Left lung (tissue), 10 donors: ENCODE measurements around the gene CORO1C. TPM values are rescaled to one million over a fixed set of nuclear protein-coding genes. Genes with fewer than 3 reads are reported as not detected.

Experiments used
- ATAC-seq: fragments of 200-7000 bp; cut with Tn5 transposase; one replicate; pipeline ENCODE4 v1.9.1; 2020; ENCODE audit warnings: moderate library complexity
- DNase-seq, 4 donors: peaks; one replicate each; pipeline ENCODE4 v3.0.0-alpha.2; 2013 to 2020
- H3K27ac ChIP-seq, 2 donors: fragments of 200-600 bp; sonication (generic) in 1 of 2; one replicate each; pipeline versions ENCODE4 v1.5.0 to v1.8.0; 2020 to 2021
- H3K27me3 ChIP-seq, 2 donors: fragments of 200-600 bp; sonication (generic) in 1 of 2; one replicate each; pipeline versions ENCODE4 v1.5.0 to v1.8.0; 2020 to 2021
- H3K36me3 ChIP-seq, 2 donors: fragments of 200-600 bp; sonication (generic) in 1 of 2; one replicate each; pipeline versions ENCODE4 v1.5.0 to v1.8.0; 2020 to 2021
- H3K4me1 ChIP-seq, 2 donors: fragments of 200-600 bp; one replicate each; pipeline ENCODE4 v1.8.0; 2021
- H3K4me3 ChIP-seq, 2 donors: fragments of 200-600 bp; sonication (generic) in 1 of 2; one replicate each; pipeline versions ENCODE4 v1.5.0 to v1.8.0; 2020 to 2021; ENCODE audit warnings: mild to moderate bottlenecking in 1 of 2
- H3K9me3 ChIP-seq, 2 donors: fragments of 200-600 bp; sonication (generic) in 1 of 2; one replicate each; pipeline versions ENCODE4 v1.5.0 to v1.8.0; 2020 to 2021
- intact Hi-C, 2 donors: fragments of 100-400 bp; cut with DNase I; formaldehyde crosslinking; loops; one replicate each; pipeline versions ENCODE4 v1.11.2 to v1.14.2; 2022
- polyA plus RNA-seq, 6 donors: library from polyadenylated mRNA; unstranded; fragments of 120-200 nt; gene quantifications; one replicate each; pipeline ENCODE4 v1.2.1, GENCODE V29; 2013; ENCODE audit not compliant: insufficient read length in 6 of 6
- total RNA-seq, 2 donors: library from RNA; stranded (reverse); fragmentation: NEBNext Ultra II Directional; extraction: Animal tissue kit (Norgen Biotek cat#: 25700); gene quantifications; one replicate each; pipeline ENCODE4 v1.2.1, GENCODE V29; 2021
- TF ChIP-seq, protein P1 (sequence below), 2 donors: fragments of 200-600 bp; sonication (generic) in 1 of 2; IDR thresholded peaks; one replicate each; pipeline versions ENCODE4 v1.5.0 to v1.8.0; 2021; ENCODE audit warnings: antibody characterized with exemption in 2 of 2
- donor health status: DM: no; HTN: yes; CAD: no.
- donor health status: DM: no; HTN: no; CAD: no.

The CORO1C gene
- total and polyA plus RNA-seq, 8 donors: 77.7 to 282 (median 85.9) TPM

DNA sequence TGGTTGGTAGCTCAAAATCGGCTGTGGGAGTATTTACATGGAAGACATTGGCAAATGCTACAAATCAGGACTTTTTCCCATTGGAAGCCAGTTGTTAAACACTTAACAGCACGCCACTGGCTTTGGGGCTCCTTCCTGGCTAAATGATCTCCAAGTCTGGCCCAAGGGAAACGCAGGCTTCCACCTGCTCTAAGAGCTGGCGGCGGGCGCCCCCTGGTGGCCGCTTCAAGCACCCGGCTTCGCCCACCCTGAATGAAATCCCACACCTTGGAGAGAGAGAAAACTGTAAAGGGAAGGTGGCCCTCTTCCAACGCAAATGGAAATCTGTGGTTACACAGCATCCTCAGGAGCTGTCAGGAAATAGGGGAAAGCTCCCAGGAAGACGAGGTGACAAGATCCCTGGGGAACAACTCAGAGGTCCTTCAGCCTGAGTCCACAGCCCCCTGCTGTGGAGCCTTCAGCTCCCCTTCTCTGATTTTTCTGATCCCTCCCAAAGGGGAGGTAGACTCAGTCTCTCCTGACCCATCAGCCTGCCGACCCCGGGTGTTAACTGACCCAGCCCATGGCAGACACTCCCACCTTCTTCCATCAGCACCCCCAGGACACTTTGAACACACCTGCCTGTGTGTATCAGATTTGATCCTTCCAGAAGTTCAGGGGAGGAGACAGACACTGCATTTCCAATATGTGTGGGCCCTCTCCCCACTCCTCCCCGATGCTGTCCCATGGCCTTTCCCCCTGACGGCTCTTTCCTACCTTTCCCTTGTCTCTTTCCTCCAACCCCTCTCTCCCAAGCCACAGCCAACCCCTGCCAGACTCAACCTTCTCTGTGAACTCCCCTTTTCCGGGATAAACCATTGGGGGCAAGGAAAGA, 113.0 kb downstream of the CORO1C start:
- H3K9me3 ChIP-seq: peaks cover 0 to 7% of the 10 kb centered on the region in 2 donors
- DNase-seq: peak; percentile 72 to 96 (median 84)
- intact Hi-C loops: loop anchor here in 1 of 2 donors (5.0 kb wide), 1 partner anchor 51 kb away; no protein-coding TSS in a partner anchor
- peak overlapping the region in 1 of 2 donors; percentile 81 for H3K27ac ChIP-seq
- ATAC-seq: peak; percentile 92
- H3K4me3 ChIP-seq: no peak overlapping the region
- TF ChIP-seq, protein P1, sequence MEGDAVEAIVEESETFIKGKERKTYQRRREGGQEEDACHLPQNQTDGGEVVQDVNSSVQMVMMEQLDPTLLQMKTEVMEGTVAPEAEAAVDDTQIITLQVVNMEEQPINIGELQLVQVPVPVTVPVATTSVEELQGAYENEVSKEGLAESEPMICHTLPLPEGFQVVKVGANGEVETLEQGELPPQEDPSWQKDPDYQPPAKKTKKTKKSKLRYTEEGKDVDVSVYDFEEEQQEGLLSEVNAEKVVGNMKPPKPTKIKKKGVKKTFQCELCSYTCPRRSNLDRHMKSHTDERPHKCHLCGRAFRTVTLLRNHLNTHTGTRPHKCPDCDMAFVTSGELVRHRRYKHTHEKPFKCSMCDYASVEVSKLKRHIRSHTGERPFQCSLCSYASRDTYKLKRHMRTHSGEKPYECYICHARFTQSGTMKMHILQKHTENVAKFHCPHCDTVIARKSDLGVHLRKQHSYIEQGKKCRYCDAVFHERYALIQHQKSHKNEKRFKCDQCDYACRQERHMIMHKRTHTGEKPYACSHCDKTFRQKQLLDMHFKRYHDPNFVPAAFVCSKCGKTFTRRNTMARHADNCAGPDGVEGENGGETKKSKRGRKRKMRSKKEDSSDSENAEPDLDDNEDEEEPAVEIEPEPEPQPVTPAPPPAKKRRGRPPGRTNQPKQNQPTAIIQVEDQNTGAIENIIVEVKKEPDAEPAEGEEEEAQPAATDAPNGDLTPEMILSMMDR (IDR thresholded peaks at IDR 0.05): peak; percentile 97 to 99
- H3K4me1 ChIP-seq: peaks cover 19 to 79% of the 10 kb centered on the region in 2 donors
- peaks cover 0 to 22% of the 10 kb centered on the region in 2 donors for H3K36me3 ChIP-seq
- H3K27me3 ChIP-seq: no peaks in the 10 kb centered on the region

DNA sequence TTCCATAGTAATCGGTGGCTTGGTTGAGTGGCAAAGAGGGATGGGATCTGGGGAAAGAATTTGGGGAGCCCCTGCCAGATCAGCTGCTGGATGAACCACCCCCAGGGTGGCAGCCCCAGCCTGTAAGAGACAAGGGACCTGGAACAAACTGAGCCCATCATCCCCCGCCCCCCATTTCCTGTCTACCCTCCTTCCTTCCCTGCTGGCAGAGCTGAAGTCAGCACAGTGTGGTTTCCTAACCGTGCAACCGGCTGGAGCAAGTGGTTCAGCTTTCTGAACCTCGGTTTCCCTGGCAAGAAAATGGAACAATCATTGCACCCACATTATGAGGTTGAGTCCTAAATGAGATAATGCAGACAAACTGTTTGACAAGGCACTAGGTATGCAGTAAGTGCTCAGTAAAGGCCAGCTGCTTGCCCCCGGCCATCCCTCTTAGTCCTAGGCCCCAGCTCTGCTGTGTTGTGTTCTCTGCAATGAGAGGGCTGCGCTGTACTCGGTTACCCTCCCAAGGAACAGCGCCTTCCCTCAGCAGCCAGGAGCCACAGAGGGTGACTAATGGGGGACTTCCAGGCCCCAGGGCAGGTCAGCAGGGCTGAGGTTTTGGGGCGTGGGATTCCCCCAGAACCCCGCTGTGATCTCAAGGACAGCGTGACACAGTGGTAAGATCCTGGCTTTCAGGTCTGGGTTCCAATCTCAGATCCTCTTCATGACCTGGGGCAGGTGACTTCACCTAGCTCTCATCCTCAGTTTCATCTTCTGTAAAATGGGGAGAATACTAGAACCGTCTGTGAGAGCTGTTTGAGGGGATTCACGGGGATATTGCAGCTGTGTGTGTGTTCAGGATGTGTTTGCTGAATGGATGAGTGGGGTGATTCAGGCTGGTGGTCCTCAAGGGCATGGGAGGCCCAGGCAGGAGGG, 114.1 kb downstream of the CORO1C start:
- H3K27ac ChIP-seq: peak overlapping the region; percentile 33 to 81
- ATAC-seq (peak; percentile 7), DNase-seq (peak in 2 of 4 donors; percentile 64 to 71)
- H3K9me3 ChIP-seq: peaks cover 0 to 7% of the 10 kb centered on the region in 2 donors
- H3K27me3 ChIP-seq: no peaks in the 10 kb centered on the region
- H3K36me3 ChIP-seq: peaks cover 0 to 11% of the 10 kb centered on the region in 2 donors
- peaks cover 18 to 79% of the 10 kb centered on the region in 2 donors for H3K4me1 ChIP-seq
- intact Hi-C loops: loop anchor here in 1 of 2 donors (5.0 kb wide), 1 partner anchor 50 kb away; no protein-coding TSS in a partner anchor
- no peak overlapping the region for H3K4me3 ChIP-seq
- TF ChIP-seq, protein P1 (IDR thresholded peaks at IDR 0.05): no peak

DNA sequence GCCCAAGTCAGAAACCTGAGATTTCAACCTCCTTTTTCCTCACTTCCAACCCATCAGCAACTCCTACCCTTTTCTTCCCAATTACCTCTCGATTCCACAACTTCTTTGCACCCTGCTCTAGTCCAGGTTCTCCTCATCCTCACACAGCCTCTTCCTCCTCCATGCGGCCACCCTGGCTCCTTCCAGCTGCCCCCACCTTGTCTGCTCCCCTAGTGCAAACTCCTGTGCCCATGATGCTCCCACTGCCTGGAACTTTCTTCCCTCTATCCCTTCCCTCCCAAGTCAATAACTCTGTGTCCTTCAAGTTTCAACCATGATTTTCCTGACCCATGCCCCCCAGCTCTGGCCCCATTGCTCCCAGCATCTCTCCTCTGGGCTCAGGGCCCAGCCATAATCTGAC, 115.0 kb downstream of the CORO1C start:
- intact Hi-C loops: loop anchor here in 1 of 2 donors (5.0 kb wide), 1 partner anchor 49 kb away; no protein-coding TSS in a partner anchor
- peak overlapping the region in 1 of 2 donors; percentile 81 for H3K27ac ChIP-seq
- H3K4me1 ChIP-seq: peaks cover 12 to 79% of the 10 kb centered on the region in 2 donors
- ATAC-seq (no peak), DNase-seq (peak in 1 of 4 donors; percentile 10)
- TF ChIP-seq, protein P1 (IDR thresholded peaks at IDR 0.05): no peak
- H3K27me3 ChIP-seq: no peaks in the 10 kb centered on the region
- H3K4me3 ChIP-seq: no peak overlapping the region
- H3K9me3 ChIP-seq: peaks cover 0 to 7% of the 10 kb centered on the region in 2 donors
- peaks cover 0 to 3% of the 10 kb centered on the region in 2 donors for H3K36me3 ChIP-seq

DNA sequence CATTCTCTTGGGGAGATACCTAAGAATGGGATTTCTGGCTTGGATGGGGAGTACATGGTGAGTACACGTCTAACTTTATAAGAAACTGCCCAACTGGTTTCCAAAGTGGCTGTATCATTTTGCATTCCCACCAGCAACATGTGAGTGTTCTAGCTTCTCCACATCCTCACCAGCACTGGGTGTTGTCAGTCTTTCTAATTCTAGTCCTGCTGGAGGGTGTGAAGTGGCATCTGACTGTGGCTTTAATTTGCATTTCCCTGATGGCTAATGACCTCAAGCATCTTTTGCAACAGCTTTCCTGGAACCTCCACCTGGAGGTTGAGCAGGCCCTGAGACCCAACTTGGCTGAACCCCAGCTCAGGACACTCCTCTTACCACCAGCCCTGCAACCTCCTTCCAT, 115.4 kb downstream of the CORO1C start:
- Histone ChIP-seq H3K27ac (peak overlapping the region in 1 of 2 donors; percentile 81), H3K36me3 (no peaks in the 10 kb centered on the region), H3K4me1 (peaks cover 12 to 75% of the 10 kb centered on the region in 2 donors), H3K27me3 (no peaks in the 10 kb centered on the region), H3K4me3 (no peak overlapping the region), H3K9me3 (peaks cover 0 to 7% of the 10 kb centered on the region in 2 donors)
- no peak for DNase-seq
- no peak for ATAC-seq
- TF ChIP-seq, protein P1 (IDR thresholded peaks at IDR 0.05): no peak
- intact Hi-C loops: loop anchor here in 1 of 2 donors (5.0 kb wide), 1 partner anchor 49 kb away; no protein-coding TSS in a partner anchor
